ENCODE measurements around the gene JAK2. TPM values are rescaled to one million over a fixed set of nuclear protein-coding genes. Genes with fewer than 3 reads are reported as not detected.
"Not testable (repeated sequence)": the region's sequence is repeated elsewhere in the genome, so short reads cannot be mapped to it uniquely, and the experiment has no call there.

JAK2 gene
- total RNA-seq, 2 donors from 2014 or later: 7.0 to 14.8 TPM

- Histone ChIP-seq H3K27me3 (no peaks in the 10 kb centered on the region), H3K9ac (ENCODE audit: low read depth in 2 of 2, low read length in 2 of 2) (no peak overlapping the region), H3K4me3 (no peak overlapping the region), H3K4me1 (no peaks in the 10 kb centered on the region), H3K27ac (no peak overlapping the region), H3K9me3 (no peaks in the 10 kb centered on the region), H3K36me3 (no peaks in the 10 kb centered on the region)
- intact Hi-C loops (cut with DNase I): no loop called here
- DNase-seq: no peak
- no peak for TF ChIP-seq CTCF (IDR thresholded peaks at IDR 0.05)
Observed at GRCh38 chr9:4939118-4939561, 45.9 kb upstream of the JAK2 start.

DNA sequence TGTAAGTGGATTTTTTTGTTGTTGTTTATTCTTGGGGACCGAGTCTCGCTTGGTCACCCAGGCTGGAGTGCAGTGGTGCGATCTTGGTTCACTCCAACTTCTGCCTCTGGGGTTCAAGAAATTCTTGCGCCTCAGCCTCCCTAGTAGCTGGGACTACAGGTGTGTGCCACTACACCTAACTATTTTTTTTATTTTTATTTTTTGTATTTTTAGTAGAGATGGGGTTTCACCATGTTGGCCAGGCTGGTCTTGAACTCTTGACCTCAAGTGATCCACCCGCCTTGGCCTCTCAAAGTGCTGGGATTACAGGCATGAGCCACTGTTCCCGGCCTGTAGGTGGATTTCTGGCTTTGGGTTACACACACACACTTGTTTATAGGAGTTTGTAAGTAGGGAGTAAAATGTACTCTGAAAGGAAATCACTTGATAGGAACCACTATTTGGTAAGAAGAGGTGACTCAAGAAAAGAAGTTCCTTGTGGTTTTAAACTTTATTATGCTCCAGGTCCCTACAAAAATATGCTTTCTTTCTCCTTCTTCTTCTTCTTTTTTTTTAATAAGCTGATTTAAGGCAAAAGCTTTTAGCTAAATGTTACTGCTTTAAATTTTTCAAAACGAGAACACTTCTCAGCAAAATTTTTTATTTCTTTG lies 42.9 kb upstream of the JAK2 start:
- H3K9ac ChIP-seq (ENCODE audit: low read depth in 2 of 2, low read length in 2 of 2); H3K27me3 ChIP-seq; H3K4me1 ChIP-seq; intact Hi-C loops (cut with DNase I); H3K4me3 ChIP-seq; H3K27ac ChIP-seq; DNase-seq; H3K36me3 ChIP-seq; H3K9me3 ChIP-seq: not testable (repeated sequence)

DNA sequence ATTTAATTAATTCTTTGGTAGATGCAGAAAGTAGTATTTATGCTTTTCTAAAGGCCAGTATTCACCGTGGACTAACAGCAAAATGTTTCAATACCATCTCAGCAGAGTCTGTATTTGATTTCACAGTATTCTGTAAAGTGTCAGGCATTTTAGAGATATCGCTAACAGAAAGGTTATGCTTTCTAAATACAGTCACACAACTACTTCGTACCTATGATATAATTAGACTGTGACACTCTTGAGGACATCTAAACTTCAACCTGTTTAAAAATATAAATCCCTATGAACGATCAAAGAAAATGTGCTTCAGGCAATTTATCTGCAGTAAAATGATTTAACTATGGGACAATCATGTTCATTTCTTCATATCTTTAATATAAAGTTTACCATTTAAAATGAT lies 41.7 kb upstream of the JAK2 start:
- no peaks in the 10 kb centered on the region for H3K36me3 ChIP-seq
- no peaks in the 10 kb centered on the region for H3K27me3 ChIP-seq
- no peak for TF ChIP-seq CTCF (IDR thresholded peaks at IDR 0.05)
- no peaks in the 10 kb centered on the region for H3K9me3 ChIP-seq
- no peak overlapping the region for H3K4me3 ChIP-seq
- no peak overlapping the region for H3K27ac ChIP-seq
- no peak for DNase-seq
- H3K9ac ChIP-seq (ENCODE audit: low read depth in 2 of 2, low read length in 2 of 2): no peak overlapping the region
- no peaks in the 10 kb centered on the region for H3K4me1 ChIP-seq
- intact Hi-C loops (cut with DNase I): no loop called here

GRCh38 chr9:4944431-4945211 lies 40.5 kb upstream of the JAK2 start:
- H3K27ac ChIP-seq; DNase-seq; H3K4me1 ChIP-seq; H3K4me3 ChIP-seq; H3K27me3 ChIP-seq; intact Hi-C loops (cut with DNase I); H3K9ac ChIP-seq (ENCODE audit: low read depth in 2 of 2, low read length in 2 of 2); H3K36me3 ChIP-seq; H3K9me3 ChIP-seq: not testable (repeated sequence)

GRCh38 chr9:4946937-4947336 lies 38.1 kb upstream of the JAK2 start:
- no peak for DNase-seq
- H3K27me3 ChIP-seq: no peaks in the 10 kb centered on the region
- no peaks in the 10 kb centered on the region for H3K36me3 ChIP-seq
- H3K27ac ChIP-seq: no peak overlapping the region
- no peak overlapping the region for H3K4me3 ChIP-seq
- H3K9ac ChIP-seq (ENCODE audit: low read depth in 2 of 2, low read length in 2 of 2): no peak overlapping the region
- TF ChIP-seq CTCF (IDR thresholded peaks at IDR 0.05): no peak
- no peaks in the 10 kb centered on the region for H3K9me3 ChIP-seq
- intact Hi-C loops (cut with DNase I): no loop called here
- H3K4me1 ChIP-seq: no peaks in the 10 kb centered on the region

- Histone ChIP-seq H3K9ac (ENCODE audit: low read depth in 2 of 2, low read length in 2 of 2) (no peak overlapping the region), H3K9me3 (no peaks in the 10 kb centered on the region), H3K4me3 (no peak overlapping the region), H3K27ac (no peak overlapping the region), H3K36me3 (no peaks in the 10 kb centered on the region), H3K27me3 (no peaks in the 10 kb centered on the region), H3K4me1 (no peaks in the 10 kb centered on the region)
- DNase-seq: no peak
- no peak for TF ChIP-seq CTCF (IDR thresholded peaks at IDR 0.05)
- intact Hi-C loops (cut with DNase I): no loop called here
Observed at GRCh38 chr9:4955836-4956235, 29.2 kb upstream of the JAK2 start.

Measured in colonic mucosa (tissue), 4 donors.